BLaER1 (cell line): ENCODE results near the gene FAM89B.
"Not testable (repeated sequence)": the region's sequence is repeated elsewhere in the genome, so short reads cannot be mapped to it uniquely, and the experiment has no call there.

ENCODE experiments used
- H3K27ac ChIP-seq: shearing (Covaris generic); formaldehyde crosslinking; 2 replicates; pipeline ENCODE4 v1.8.1; 2022
- H3K27me3 ChIP-seq: shearing (Covaris generic); formaldehyde crosslinking; 2 replicates; pipeline ENCODE4 v1.8.1; 2022
- H3K36me3 ChIP-seq: shearing (Covaris generic); formaldehyde crosslinking; 2 replicates; pipeline ENCODE4 v1.8.1; 2022
- H3K4me1 ChIP-seq: shearing (Covaris generic); formaldehyde crosslinking; 2 replicates; pipeline ENCODE4 v1.8.1; 2022
- H3K4me2 ChIP-seq: shearing (Covaris generic); formaldehyde crosslinking; 2 replicates; pipeline ENCODE4 v1.8.1; 2022
- H3K4me3 ChIP-seq: shearing (Covaris generic); formaldehyde crosslinking; 2 replicates; pipeline ENCODE4 v1.8.1; 2022
- H3K9ac ChIP-seq: shearing (Covaris generic); formaldehyde crosslinking; 2 replicates; pipeline ENCODE4 v1.8.1; 2022
- H3K9me3 ChIP-seq: shearing (Covaris generic); formaldehyde crosslinking; 2 replicates; pipeline ENCODE4 v1.8.1; 2022
- H4K20me1 ChIP-seq: shearing (Covaris generic); formaldehyde crosslinking; 2 replicates; pipeline ENCODE4 v1.8.1; 2022
- Cebpa-rat ChIP-seq: shearing (Covaris generic); IDR thresholded peaks from 2 replicates; pipeline ENCODE4 v1.8.1; 2022

Gene FAM89B

DNA sequence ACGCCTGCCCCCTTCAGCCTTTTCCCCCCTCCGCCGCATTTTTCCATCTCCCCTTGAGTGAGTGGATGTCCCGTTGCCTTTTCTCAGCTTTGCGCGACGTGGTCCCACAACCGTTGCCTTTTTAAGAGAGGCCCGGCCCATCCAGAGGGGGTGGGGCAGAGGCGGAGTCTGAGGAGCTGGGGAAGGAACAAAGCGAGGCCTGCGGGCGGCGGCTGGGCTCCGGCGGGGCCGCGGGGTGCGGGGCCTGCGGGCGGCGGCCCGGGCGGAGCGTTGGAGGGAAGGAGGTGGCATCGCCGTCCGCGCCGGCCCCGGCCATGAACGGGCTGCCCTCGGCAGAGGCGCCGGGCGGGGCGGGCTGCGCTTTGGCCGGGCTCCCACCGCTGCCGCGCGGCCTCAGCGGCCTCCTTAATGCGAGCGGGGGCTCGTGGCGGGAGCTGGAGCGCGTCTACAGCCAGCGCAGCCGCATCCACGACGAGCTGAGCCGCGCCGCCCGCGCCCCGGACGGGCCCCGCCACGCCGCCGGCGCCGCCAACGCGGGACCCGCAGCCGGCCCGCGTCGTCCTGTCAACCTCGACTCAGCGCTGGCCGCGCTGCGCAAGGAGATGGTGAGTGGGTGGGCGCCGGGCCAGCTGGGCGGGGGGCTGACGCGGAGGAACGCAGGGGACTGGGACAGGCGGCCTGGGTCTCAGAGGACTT lies at the start of gene FAM89B:
Gene FAM89B (plus strand): TSS at position 183 of the 696 bp plus-strand sequence. CDS start 132 bp downstream, at position 315.
- Histone ChIP-seq H3K27me3 (no peaks in the 10 kb centered on the region), H3K27ac (peak within 1 kb of the TSS; percentile 96), H3K9me3 (no peaks in the 10 kb centered on the region), H3K4me2 (peak within 1 kb of the TSS; percentile 100), H4K20me1 (peaks cover 44% of the 10 kb centered on the region), H3K4me1 (peaks cover 65% of the 10 kb centered on the region), H3K36me3 (no peaks in the 10 kb centered on the region; the same call in 1 of the 2 replicates), H3K9ac (peak within 1 kb of the TSS; percentile 98), H3K4me3 (peak within 1 kb of the TSS; percentile 90)
- no peak for TF ChIP-seq Cebpa-rat

DNA sequence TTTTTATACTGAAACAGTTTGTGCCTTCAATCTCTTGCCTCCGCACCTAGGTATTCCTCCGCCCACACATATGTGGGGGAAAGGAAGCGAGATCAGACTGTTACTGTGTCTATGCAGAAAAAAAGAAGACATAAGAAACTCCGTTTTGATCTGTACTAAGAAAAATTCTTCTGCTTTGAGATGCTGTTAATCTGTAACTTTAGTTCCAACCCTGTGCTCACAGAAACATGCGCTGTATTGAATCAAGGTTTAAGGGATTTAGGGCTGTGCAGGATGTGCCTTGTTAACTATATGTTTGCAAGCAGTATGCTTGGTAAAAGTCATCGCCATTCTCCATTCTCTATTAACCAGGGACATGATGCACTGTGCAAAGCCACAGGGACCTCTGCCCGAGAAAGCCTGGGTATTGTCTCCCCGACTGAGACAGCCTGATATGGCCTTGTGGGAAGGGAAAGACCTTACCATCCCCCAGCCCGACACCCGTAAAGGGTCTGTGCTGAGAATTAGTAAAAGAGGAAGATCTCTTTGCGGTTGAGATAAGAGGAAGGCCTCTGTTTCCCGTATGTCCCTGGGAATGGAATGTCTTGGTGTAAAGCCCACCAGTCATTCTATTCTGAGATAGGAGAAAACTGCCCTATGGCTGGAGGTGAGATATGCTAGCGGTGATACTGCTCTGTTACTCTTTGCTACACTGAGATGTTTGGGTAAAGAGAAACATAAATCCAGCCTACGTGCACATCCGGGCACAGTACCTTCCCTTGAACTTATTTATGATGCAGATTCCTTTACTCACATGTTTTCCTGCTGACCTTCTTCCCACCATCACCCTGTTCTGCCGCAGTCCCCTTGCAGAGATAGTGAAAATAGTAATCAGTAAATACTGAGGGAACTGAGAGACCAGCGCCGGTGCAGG lies 49.4 kb upstream of the FAM89B start:
- not testable (repeated sequence) for H3K9me3 ChIP-seq, H3K27me3 ChIP-seq
- peaks cover 20% of the 10 kb centered on the region for H3K36me3 ChIP-seq
- peak overlapping the region; percentile 45 for H3K4me3 ChIP-seq
- peak overlapping the region; percentile 95 for H3K4me2 ChIP-seq
- peak overlapping the region; percentile 62 for H3K9ac ChIP-seq
- H3K27ac ChIP-seq, result peak overlapping the region; percentile 62
- peaks cover 19% of the 10 kb centered on the region for H4K20me1 ChIP-seq
- peaks cover 61% of the 10 kb centered on the region for H3K4me1 ChIP-seq

GRCh38 chr11:65523631-65523968 lies 48.7 kb upstream of the FAM89B start:
- Histone ChIP-seq H4K20me1 (peaks cover 22% of the 10 kb centered on the region), H3K4me3 (peak overlapping the region; percentile 45), H3K36me3 (peaks cover 26% of the 10 kb centered on the region), H3K9ac (peak overlapping the region; percentile 62), H3K4me1 (peaks cover 61% of the 10 kb centered on the region), H3K27ac (peak overlapping the region; percentile 62), H3K4me2 (peak overlapping the region; percentile 95)
- H3K27me3 ChIP-seq, H3K9me3 ChIP-seq: not testable (repeated sequence)

GRCh38 chr11:65524014-65524740 lies 48.2 kb upstream of the FAM89B start:
- Histone ChIP-seq H3K9ac (peak overlapping the region; percentile 62), H3K27ac (peak overlapping the region; percentile 62), H3K36me3 (peaks cover 32% of the 10 kb centered on the region), H4K20me1 (peaks cover 27% of the 10 kb centered on the region), H3K4me1 (peaks cover 62% of the 10 kb centered on the region), H3K9me3 (no peaks in the 10 kb centered on the region), H3K4me2 (peak overlapping the region; percentile 95), H3K27me3 (no peaks in the 10 kb centered on the region), H3K4me3 (peak overlapping the region; percentile 49)
- TF ChIP-seq Cebpa-rat, result no peak

DNA sequence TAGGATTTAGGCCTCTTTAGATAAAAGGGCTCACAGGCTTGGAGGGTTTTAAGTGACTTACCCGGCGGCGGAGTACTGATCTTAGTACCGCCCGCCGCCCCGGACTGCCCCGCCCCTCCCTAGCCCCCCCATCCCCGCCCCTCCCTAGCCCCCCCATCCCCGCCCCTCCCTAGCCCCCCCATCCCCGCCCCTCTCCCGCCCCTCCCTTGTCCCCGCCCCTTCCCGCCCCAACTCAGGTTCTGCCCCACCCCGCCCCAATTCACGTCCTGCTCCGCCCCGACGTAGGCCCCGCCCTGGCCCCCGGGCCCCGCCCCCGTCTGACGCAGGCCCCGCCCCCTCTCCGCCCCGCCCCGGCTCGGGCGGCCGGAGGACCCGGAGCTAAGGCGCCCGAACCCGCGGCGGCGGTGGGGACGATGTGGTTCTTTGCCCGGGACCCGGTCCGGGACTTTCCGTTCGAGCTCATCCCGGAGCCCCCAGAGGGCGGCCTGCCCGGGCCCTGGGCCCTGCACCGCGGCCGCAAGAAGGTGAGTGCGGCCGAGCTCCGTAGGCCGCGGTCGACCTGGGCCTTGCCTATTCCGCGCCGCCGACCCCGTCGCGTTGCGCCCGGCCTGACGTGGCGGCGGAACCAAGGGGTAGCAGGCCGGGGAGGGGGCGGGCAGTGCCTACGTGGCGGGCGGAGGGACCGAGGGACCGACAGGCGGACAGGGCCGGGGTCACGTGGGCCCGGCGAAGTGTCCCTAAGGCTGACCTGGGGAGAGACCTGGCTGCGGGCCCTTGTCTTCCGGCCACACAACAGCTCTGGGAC lies 47.4 kb upstream of the FAM89B start, which contains the start of gene SCYL1:
Gene SCYL1 (plus strand): TSS at position 343 of the 805 bp plus-strand sequence. CDS start 71 bp downstream, at position 414.
- Histone ChIP-seq H3K9ac (peak within 1 kb of the TSS; percentile 96), H3K27ac (peak within 1 kb of the TSS; percentile 94), H4K20me1 (peaks cover 33% of the 10 kb centered on the region), H3K36me3 (peaks cover 40% of the 10 kb centered on the region), H3K4me1 (peaks cover 70% of the 10 kb centered on the region), H3K9me3 (no peaks in the 10 kb centered on the region), H3K4me2 (peak within 1 kb of the TSS; percentile 99), H3K4me3 (peak within 1 kb of the TSS; percentile 97), H3K27me3 (no peaks in the 10 kb centered on the region)
- TF ChIP-seq Cebpa-rat, result no peak

- H3K27ac ChIP-seq, result peak overlapping the region; percentile 94
- H3K36me3 ChIP-seq, result peaks cover 48% of the 10 kb centered on the region
These were observed 46.5 kb upstream of the FAM89B start for GRCh38 chr11:65525546-65526480.

GRCh38 chr11:65526744-65527143 lies 45.6 kb upstream of the FAM89B start:
- Histone ChIP-seq H3K36me3 (peaks cover 58% of the 10 kb centered on the region), H3K9ac (no peak overlapping the region)

More at GRCh38 chr11:65525546-65526480, 46.5 kb upstream of the FAM89B start:
- no peaks in the 10 kb centered on the region for H3K9me3 ChIP-seq
- H3K27me3 ChIP-seq, result no peaks in the 10 kb centered on the region
- no peak for TF ChIP-seq Cebpa-rat
- peak overlapping the region; percentile 97 for H3K4me3 ChIP-seq
- H4K20me1 ChIP-seq, result peaks cover 42% of the 10 kb centered on the region
- H3K4me1 ChIP-seq, result peaks cover 65% of the 10 kb centered on the region
- peak overlapping the region; percentile 99 for H3K4me2 ChIP-seq
- H3K9ac ChIP-seq, result peak overlapping the region; percentile 96

GRCh38 chr11:65528819-65529350 lies 43.5 kb upstream of the FAM89B start:
- Histone ChIP-seq H3K36me3 (peaks cover 79% of the 10 kb centered on the region), H3K27ac (no peak overlapping the region), H3K9me3 (no peaks in the 10 kb centered on the region), H3K27me3 (no peaks in the 10 kb centered on the region), H4K20me1 (peaks cover 42% of the 10 kb centered on the region), H3K9ac (no peak overlapping the region), H3K4me2 (no peak overlapping the region), H3K4me1 (peaks cover 35% of the 10 kb centered on the region), H3K4me3 (no peak overlapping the region)
- TF ChIP-seq Cebpa-rat, result no peak

More at GRCh38 chr11:65526744-65527143, 45.6 kb upstream of the FAM89B start:
- peaks cover 56% of the 10 kb centered on the region for H3K4me1 ChIP-seq
- H3K27ac ChIP-seq, result peak overlapping the region; percentile 94
- H3K9me3 ChIP-seq, result no peaks in the 10 kb centered on the region
- H3K27me3 ChIP-seq, result no peaks in the 10 kb centered on the region
- TF ChIP-seq Cebpa-rat, result no peak
- peaks cover 42% of the 10 kb centered on the region for H4K20me1 ChIP-seq
- peak overlapping the region; percentile 99 for H3K4me2 ChIP-seq
- H3K4me3 ChIP-seq, result peak overlapping the region; percentile 97; the same call in 1 of the 2 replicates
